ENCODE data around the gene TEAD1.

DNA sequence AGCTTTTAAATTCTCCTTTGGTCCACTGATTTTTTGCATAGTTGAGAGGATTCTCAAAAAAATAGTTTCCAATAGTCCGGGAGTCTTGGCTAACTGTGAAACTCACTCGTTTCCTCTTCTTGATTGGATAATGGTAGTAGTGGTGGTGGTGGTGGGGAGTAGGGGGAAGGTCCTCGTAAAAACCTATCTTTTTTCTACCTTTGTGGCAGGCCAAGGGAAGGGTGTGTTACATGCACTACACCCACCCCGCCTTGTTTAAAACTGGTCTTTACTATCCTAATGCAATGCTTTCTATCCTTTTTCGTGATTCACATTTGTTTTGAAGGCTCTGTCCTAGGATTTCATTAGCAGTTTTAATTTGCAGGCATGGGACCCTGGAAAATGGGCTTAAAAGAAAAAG, 4.8 kb downstream of the TEAD1 start:
- TF ChIP-seq, protein P1, sequence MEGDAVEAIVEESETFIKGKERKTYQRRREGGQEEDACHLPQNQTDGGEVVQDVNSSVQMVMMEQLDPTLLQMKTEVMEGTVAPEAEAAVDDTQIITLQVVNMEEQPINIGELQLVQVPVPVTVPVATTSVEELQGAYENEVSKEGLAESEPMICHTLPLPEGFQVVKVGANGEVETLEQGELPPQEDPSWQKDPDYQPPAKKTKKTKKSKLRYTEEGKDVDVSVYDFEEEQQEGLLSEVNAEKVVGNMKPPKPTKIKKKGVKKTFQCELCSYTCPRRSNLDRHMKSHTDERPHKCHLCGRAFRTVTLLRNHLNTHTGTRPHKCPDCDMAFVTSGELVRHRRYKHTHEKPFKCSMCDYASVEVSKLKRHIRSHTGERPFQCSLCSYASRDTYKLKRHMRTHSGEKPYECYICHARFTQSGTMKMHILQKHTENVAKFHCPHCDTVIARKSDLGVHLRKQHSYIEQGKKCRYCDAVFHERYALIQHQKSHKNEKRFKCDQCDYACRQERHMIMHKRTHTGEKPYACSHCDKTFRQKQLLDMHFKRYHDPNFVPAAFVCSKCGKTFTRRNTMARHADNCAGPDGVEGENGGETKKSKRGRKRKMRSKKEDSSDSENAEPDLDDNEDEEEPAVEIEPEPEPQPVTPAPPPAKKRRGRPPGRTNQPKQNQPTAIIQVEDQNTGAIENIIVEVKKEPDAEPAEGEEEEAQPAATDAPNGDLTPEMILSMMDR (optimal IDR thresholded peaks at IDR 0.05 in 1 of 3, IDR thresholded peaks at IDR 0.05 in 1 of 3, conservative IDR thresholded peaks at IDR 0.05 in 1 of 3; ENCODE audit: extremely low read depth in 1 of 3, insufficient read depth in 2 of 3, low read length in 3 of 3): no peak
- no peak for TF ChIP-seq EZH2 (IDR thresholded peaks at IDR 0.05; ENCODE audit: low read length)
